Measurements from ENCODE around the gene GSDME. TPM values are rescaled to one million over a fixed set of nuclear protein-coding genes. Genes with fewer than 3 reads are reported as not detected.

GSDME gene
- total and polyA plus RNA-seq, 2 of the 4 experiments (the other 2 are of a cell fraction): 75.2 to 78.7 TPM

Other genes starting within 250 kb of the GSDME start
- gene PALS2, start 184.0 kb downstream of the GSDME start, total RNA-seq (2012; rRNA removed): 15.4 and 29.7 TPM in 2 replicates
- gene PALS2, start 184.0 kb downstream of the GSDME start, polyA plus RNA-seq (2012; rRNA removed): 7.4 and 8.8 TPM in 2 replicates
- gene OSBPL3, start 222.7 kb upstream of the GSDME start, total RNA-seq (2012; rRNA removed): 29.9 and 30.0 TPM in 2 replicates
- 15.4 and 18.0 TPM in 2 replicates for gene OSBPL3, start 222.7 kb upstream of the GSDME start, polyA plus RNA-seq (2012; rRNA removed)